HepG2 (cell line): ENCODE measurements around the gene DCLRE1B. TPM values are rescaled to one million over a fixed set of nuclear protein-coding genes. Genes with fewer than 3 reads are reported as not detected.

Experiments used
- ADNP ChIP-seq: sonication (generic); formaldehyde crosslinking; IDR thresholded peaks from 2 replicates; pipeline ENCODE4 v1.4.0; 2020; ENCODE audit warnings: missing genetic modification reagents
- ATF6 ChIP-seq: sonication (generic); formaldehyde crosslinking; conservative IDR thresholded peaks from 2 replicates; pipeline ENCODE4 v1.4.0; 2020; ENCODE audit warnings: missing genetic modification reagents
- CEBPZ ChIP-seq: IDR thresholded peaks from 2 replicates; pipeline ENCODE4 v1.6.1; 2012; ENCODE audit warnings: low read length, improper control_type of control experiment
- EEA1 ChIP-seq: sonication (generic); formaldehyde crosslinking; IDR thresholded peaks from 2 replicates; pipeline ENCODE4 v1.5.1; 2020; ENCODE audit warnings: mild to moderate bottlenecking, missing genetic modification reagents, borderline replicate concordance
- HIVEP1 ChIP-seq: sonication (generic); formaldehyde crosslinking; IDR thresholded peaks from 2 replicates; pipeline ENCODE4 v1.4.0; 2020; ENCODE audit warnings: mild to moderate bottlenecking, missing genetic modification reagents
- HOXA5 ChIP-seq: sonication (generic); formaldehyde crosslinking; IDR thresholded peaks from 2 replicates; pipeline ENCODE4 v1.4.0; 2020; ENCODE audit warnings: missing genetic modification reagents
- KMT2A ChIP-seq: sonication (generic); formaldehyde crosslinking; IDR thresholded peaks from 2 replicates; pipeline ENCODE4 v1.4.0; 2020; ENCODE audit warnings: missing genetic modification reagents
- MYNN ChIP-seq: sonication (generic); formaldehyde crosslinking; IDR thresholded peaks from 2 replicates; pipeline ENCODE4 v1.4.0; 2020; ENCODE audit warnings: mild to moderate bottlenecking, low read depth, missing genetic modification reagents
- NPAS2 ChIP-seq: sonication (generic); formaldehyde crosslinking; IDR thresholded peaks from 2 replicates; pipeline ENCODE4 v1.8.0; 2022; ENCODE audit warnings: mild to moderate bottlenecking, missing genetic modification reagents, borderline replicate concordance
- POLR2AphosphoS5 ChIP-seq: IDR thresholded peaks from 2 replicates; pipeline ENCODE4 v1.6.1; 2012; ENCODE audit warnings: low read depth, low read length
- PRDM10 ChIP-seq: sonication (generic); formaldehyde crosslinking; IDR thresholded peaks from 2 replicates; pipeline ENCODE4 v1.4.0; 2020; ENCODE audit warnings: low read depth, missing genetic modification reagents
- SMAD1 ChIP-seq: sonication (generic); formaldehyde crosslinking; IDR thresholded peaks from 2 replicates; pipeline ENCODE4 v1.4.0; 2020; ENCODE audit warnings: missing genetic modification reagents, low read depth, mild to moderate bottlenecking, borderline replicate concordance
- TGIF2 ChIP-seq: IDR thresholded peaks from 2 replicates; pipeline ENCODE4 v1.6.1; 2016; ENCODE audit warnings: control low read depth, missing compliant biosample characterization
- ZFP36L1 ChIP-seq: sonication (generic); formaldehyde crosslinking; IDR thresholded peaks from 2 replicates; pipeline ENCODE4 v1.8.0; 2022; ENCODE audit warnings: mild to moderate bottlenecking, missing genetic modification reagents, moderate library complexity
- ZFYVE20 ChIP-seq: sonication (generic); formaldehyde crosslinking; IDR thresholded peaks from 2 replicates; pipeline ENCODE4 v1.8.0; 2023; ENCODE audit warnings: low read depth, mild to moderate bottlenecking, moderate library complexity, missing genetic modification reagents, borderline replicate concordance
- ZNF180 ChIP-seq: sonication (generic); formaldehyde crosslinking; IDR thresholded peaks from 2 replicates; pipeline ENCODE4 v1.4.0; 2020; ENCODE audit warnings: low read depth, missing genetic modification reagents, borderline replicate concordance
- ZNF275 ChIP-seq: sonication (generic); formaldehyde crosslinking; IDR thresholded peaks from 2 replicates; pipeline ENCODE4 v1.8.0; 2022; ENCODE audit warnings: missing genetic modification reagents, mild to moderate bottlenecking, inconsistent platforms, borderline replicate concordance
- ZNF576 ChIP-seq: sonication (generic); formaldehyde crosslinking; IDR thresholded peaks from 2 replicates; pipeline ENCODE4 v1.4.0; 2020; ENCODE audit warnings: mild to moderate bottlenecking, missing genetic modification reagents
- polyA plus RNA-seq, 8 experiments: library from polyadenylated mRNA; depleted of rRNA in 3 of 8; stranded (reverse) in 7 of 8; unstranded in 1 of 8; fragments of >200 nt; fragmentation: Illumina TruSeq in 4 of 8; extraction: Trizol in 4 of 8; gene quantifications; 2 replicates each; pipeline versions ENCODE4 v1.2.1 to v1.2.3, GENCODE V29; 2011 to 2016; ENCODE audit warnings: low read depth in 4 of 8, missing spikeins in 1 of 8, mixed read lengths in 1 of 8; ENCODE audit not compliant: insufficient read depth in 1 of 8
- total RNA-seq, 5 experiments: library from RNA; depleted of rRNA; stranded (reverse); fragments of >200 nt; fragmentation: Illumina TruSeq; extraction: Trizol; gene quantifications; 2 replicates each; pipeline ENCODE4 v1.2.3, GENCODE V29; 2016; ENCODE audit warnings: low read depth in 1 of 5

Gene DCLRE1B
- total and polyA plus RNA-seq, 2 of the 13 experiments (the other 11 are each of a cell fraction or from before 2014, with no cell fraction given) = 2.7 to 8.0 TPM

GRCh38 chr1:113928941-113929749 lies 24.0 kb downstream of the DCLRE1B start, which contains the start of gene HIPK1 (continued):
- TF ChIP-seq PRDM10 (CRISPR knock-in tag) (peak; percentile 94), POLR2AphosphoS5 (peak; percentile 67), KMT2A (CRISPR knock-in tag) (peak; percentile 65), SMAD1 (CRISPR knock-in tag) (no peak; the same call in 1 of the 2 replicates), HIVEP1 (peak; percentile 82), MYNN (CRISPR knock-in tag) (no peak; the same call in 1 of the 2 replicates), ZNF275 (CRISPR knock-in tag) (no peak), TGIF2 (CRISPR knock-in tag) (peak; percentile 59; the same call in 1 of the 2 replicates), ZNF576 (CRISPR knock-in tag) (no peak), EEA1 (CRISPR knock-in tag) (no peak), ZFYVE20 (peak; percentile 46; the same call in 1 of the 2 replicates), CEBPZ (no peak), ZFP36L1 (CRISPR knock-in tag) (peak; percentile 83; the same call in 1 of the 2 replicates), ATF6 (CRISPR knock-in tag) (no peak), ZNF180 (CRISPR knock-in tag) (no peak), HOXA5 (CRISPR knock-in tag) (peak; percentile 85), ADNP (CRISPR knock-in tag) (no peak), NPAS2 (CRISPR knock-in tag) (no peak)
